Lung microvascular endothelial cell (primary cell): Measurements from ENCODE around the gene NEFH. TPM values are rescaled to one million over a fixed set of nuclear protein-coding genes. Genes with fewer than 3 reads are reported as not detected.
"Not testable (repeated sequence)": the region's sequence is repeated elsewhere in the genome, so short reads cannot be mapped to it uniquely, and the experiment has no call there.

Experiments used
- DNase-seq, 2 donors: peaks; one replicate each; pipeline versions ENCODE4 v3.0.0 to v3.0.0-alpha.2; 2010; ENCODE audit warnings: low read depth in 2 of 2
- total RNA-seq: library from RNA; depleted of rRNA; stranded (reverse); fragments of >200 nt; gene quantifications from 2 replicates; pipeline ENCODE4 v1.2.1, GENCODE V29; 2014

NEFH gene, protein sequence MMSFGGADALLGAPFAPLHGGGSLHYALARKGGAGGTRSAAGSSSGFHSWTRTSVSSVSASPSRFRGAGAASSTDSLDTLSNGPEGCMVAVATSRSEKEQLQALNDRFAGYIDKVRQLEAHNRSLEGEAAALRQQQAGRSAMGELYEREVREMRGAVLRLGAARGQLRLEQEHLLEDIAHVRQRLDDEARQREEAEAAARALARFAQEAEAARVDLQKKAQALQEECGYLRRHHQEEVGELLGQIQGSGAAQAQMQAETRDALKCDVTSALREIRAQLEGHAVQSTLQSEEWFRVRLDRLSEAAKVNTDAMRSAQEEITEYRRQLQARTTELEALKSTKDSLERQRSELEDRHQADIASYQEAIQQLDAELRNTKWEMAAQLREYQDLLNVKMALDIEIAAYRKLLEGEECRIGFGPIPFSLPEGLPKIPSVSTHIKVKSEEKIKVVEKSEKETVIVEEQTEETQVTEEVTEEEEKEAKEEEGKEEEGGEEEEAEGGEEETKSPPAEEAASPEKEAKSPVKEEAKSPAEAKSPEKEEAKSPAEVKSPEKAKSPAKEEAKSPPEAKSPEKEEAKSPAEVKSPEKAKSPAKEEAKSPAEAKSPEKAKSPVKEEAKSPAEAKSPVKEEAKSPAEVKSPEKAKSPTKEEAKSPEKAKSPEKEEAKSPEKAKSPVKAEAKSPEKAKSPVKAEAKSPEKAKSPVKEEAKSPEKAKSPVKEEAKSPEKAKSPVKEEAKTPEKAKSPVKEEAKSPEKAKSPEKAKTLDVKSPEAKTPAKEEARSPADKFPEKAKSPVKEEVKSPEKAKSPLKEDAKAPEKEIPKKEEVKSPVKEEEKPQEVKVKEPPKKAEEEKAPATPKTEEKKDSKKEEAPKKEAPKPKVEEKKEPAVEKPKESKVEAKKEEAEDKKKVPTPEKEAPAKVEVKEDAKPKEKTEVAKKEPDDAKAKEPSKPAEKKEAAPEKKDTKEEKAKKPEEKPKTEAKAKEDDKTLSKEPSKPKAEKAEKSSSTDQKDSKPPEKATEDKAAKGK
- 0.22 TPM in 1 of 2 replicates, not detected in the other for total RNA-seq

DNA sequence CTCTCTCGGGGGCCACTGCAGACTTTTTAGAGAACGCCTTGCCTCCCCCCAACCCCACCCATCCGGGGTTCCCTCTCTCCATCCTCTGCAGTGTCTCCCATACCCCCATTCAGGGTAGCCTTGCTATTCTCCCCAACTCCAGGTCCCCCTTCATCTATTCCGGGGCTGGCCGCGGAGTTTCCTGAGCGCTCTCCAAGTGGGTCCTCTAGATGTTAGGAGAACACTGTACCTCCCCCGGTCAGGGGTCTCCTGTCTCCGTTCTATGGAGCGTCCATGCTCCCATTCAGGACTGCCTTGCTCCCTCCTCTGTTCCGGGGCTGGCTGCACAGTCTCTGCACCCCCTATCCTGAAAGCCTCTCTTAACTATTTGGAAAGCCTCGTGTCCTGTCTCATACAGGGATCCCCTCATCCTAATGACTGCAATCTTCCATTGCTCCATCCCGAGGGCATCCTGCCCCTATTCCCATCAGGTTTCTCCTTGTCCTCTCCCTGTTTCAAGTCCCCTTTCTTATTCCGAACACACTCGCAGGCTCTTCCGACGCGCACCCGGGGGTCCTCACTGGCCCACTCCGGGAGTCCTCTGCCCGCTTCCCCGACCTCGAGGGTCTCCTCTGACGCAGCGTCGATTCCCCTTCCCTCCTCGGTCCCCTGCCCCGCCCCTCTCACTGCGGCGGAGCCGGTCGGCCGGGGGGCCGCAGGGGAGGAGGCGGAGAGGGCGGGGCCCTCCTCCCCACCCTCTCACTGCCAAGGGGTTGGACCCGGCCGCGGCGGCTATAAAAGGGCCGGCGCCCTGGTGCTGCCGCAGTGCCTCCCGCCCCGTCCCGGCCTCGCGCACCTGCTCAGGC, at the start of gene NEFH:
NEFH (plus strand) TSS at position 802 of the 845 bp plus-strand sequence. CDS start 45 bp downstream, outside the sequence.
- DNase-seq, result no peak

DNA sequence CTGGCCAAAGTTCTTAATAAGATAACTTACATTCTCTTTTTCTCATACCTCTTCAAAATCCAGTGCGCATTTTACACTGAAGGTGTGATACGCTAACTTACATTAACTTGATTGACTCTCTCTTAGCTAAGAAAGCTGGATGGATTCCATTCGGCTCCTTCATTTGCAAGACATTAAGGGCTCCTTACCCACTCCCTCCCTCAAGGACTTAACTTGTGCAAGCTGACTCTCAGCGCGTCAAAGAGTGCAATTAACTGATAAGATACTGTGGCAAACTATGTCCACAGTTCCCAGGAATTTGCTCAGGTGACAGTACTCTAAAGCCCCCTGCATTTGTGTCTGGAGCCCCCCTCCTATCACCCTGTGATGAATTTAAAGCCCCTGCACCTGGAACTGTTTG, 48.0 kb upstream of the NEFH start:
- DNase-seq, result no peak

DNA sequence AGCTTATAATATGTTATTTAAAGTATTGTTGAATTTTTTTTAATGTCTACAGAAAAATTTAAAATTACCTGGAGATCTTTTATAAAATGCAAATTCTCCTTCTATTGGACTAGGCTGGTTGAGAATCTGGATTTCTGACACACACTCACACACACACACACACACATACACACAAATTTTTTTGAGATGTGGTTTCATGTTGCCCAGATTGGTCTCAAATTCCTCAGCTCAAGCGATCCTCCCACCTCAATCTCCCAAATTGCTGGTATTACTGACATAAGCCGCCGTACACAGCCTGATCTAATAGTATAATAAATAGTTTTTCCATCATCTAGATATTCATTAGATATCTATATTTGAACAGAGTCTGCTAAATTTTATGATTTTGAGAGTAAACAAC, 46.2 kb upstream of the NEFH start:
- DNase-seq, result no peak

DNA sequence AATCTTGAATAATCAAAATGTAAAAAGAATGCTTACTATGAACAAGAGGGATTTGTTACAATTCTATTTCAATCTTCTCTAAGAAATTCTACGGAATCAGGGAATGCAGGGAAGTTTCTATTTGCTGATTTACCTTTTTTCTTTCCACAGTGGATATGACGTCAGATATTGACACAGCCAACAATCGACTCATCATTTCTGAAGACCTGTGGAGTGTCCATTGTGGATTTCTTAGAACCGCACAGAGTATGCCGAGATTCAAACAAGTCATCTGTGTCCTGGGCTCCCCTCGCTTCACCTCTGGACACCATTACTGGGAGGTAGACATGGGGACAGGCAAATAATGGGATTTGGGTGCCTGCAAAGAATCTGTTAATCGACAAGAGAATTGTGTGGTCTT, 45.7 kb upstream of the NEFH start:
- no peak for DNase-seq

DNA sequence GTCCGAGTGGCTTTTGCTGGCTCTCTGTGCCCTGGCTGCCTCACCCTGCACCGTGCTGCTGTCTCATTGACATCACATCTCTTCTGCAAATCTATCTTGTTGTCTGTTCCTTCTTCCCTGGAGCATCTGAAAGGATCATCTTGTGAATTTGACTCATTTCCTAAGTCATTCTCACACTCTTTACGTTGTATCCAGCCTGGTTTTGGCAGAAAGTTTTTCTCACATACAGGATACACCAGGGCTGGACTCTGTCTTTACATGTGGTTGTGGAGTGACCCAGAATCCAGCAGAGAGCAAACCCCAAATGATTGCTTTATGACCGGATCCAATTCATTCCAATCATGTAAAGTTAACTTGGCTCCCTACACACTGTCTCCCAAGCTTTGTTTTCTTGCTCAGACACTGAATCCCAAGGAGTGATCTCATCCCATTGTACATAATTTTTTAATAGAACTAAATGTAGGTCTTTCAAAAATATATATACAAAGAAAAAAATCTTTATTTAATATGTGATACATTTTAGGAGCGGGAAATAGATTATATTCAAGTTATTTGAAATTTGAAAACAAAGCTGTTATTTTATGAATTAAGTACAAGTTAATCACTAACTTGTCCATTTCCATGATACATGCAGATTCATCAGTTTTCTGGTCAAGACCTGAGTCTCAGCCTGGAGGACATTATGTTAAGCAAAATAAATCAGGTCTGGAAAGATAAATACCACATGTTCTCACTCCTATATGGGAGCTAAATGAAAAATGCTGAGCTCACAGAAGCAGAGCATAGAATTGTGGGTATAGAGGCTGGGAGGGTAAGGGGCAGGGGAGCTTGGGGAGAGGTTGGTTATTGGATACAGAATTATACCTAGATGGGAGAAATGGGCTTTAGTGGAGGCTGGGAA, 44.5 kb upstream of the NEFH start:
- DNase-seq, result no peak

DNA sequence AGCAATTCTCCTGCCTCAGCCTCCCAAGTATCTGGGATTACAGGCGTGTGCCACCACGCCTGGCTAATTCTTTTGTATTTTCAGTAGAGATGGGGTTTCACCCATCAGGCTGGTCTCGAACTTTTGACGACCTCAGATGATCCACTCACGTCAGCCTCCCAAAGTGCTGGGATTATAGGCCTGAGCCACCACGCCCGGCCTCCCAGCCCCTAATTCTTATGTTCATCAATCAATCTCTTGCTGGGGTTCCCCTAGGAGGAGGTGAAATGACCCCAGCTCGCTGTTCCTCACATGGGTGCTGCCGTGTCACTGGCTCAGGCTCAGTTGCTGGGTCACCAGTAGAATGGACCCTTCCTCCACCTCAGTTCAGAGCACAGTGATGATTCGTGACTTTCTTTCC, 41.7 kb upstream of the NEFH start, which contains the start of gene RFPL1:
RFPL1 (plus strand) TSS at position 301 of the 400 bp plus-strand sequence.
- DNase-seq, result not testable (repeated sequence)

DNA sequence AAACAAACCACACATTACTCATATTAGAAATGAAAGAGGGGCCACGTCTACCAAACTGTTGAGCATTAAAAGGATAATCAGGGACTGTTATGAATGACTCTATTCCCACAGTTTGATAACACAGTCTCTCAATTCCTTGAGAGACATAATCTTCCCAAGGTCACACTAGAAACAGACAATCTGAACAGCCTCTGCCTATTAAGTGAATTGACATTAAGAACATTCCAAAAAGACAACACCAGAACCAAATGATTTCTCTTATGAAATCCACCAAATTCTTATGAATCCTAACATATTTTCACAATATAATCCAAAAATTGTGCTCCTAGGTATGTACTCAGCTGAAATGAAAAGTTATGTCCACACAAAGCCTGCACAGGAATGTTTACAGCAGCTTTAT, 37.0 kb upstream of the NEFH start:
- no peak for DNase-seq

DNA sequence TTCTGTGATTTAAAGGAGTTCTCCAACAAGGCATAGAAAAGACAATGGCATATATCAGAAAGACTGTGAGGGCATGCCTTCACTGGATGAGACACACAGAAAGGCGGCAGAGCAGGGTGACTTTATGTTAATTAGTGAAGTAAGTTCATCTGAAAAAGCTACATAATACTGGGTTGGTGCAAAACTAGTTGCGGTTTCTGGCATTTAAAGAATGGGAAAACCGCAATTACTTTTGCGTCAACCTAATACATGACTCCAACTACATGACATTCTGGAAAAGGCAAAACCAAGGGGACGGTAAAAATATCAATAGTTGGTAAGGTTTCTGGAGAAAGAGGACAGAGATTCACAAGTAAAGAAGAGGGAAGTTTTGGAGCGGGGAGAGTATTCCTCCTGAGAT, 36.6 kb upstream of the NEFH start:
- DNase-seq, result no peak

DNA sequence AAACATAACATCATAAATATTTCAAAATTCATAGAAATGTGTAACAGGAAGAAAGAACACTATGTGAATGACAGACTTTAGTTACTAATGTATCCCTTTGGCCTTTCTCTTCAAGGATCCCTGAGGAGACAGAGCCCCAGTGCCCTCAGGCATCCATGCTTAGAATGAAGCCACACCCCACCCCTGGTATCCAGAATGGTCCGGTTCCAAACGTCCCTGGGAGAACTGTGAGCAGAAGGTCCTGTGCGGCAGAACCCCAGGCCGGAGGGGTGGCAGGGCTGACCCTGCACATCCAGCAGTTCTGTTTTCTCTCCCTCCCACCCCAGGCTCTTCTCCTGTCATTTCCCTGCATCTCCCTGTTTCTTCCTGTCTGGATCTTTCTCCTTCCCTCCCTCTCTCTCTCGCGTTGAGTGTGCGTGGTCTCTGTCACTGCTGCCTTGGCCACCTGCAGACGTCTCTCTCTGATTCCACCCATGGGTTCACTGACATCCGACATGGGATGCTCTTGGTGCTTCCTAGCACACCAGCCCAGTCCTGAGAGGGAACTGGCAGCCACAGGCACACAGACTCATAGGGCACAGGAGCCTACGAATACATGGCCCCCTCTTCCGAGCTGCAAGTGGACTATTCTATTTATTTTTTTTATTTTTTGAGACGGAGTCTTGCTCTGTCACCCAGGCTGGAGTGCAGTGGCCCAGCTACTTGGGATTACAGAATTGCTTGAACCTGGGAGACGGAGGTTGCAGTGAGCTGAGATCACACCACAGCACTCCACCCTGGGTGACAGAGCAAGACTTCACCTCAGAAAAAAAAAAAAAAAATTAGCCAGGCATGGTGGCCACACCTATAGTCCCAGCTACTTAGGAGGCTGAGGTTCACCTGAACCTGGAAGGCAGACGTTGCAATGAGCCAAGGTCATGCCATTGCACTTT, 35.9 kb upstream of the NEFH start:
- no peak for DNase-seq

DNA sequence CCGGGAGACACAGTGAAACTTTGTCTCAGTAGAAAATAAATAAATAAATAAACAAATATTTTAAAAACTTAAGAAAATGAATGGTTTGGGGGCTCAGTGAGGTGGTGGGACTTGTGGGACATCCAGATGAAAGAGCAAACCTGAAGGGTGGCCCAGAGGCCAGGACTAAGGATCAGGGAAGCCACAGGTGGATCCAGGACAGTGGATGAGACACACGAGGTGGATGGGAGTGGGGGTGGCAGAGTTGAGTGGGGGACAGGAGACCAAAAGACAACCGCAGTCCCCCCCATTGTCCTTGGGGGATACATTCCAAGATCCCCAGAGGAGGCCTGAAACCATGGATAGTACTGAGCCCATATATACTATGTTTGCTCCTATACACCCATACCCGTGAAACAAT, 34.5 kb upstream of the NEFH start:
- DNase-seq, result no peak

DNA sequence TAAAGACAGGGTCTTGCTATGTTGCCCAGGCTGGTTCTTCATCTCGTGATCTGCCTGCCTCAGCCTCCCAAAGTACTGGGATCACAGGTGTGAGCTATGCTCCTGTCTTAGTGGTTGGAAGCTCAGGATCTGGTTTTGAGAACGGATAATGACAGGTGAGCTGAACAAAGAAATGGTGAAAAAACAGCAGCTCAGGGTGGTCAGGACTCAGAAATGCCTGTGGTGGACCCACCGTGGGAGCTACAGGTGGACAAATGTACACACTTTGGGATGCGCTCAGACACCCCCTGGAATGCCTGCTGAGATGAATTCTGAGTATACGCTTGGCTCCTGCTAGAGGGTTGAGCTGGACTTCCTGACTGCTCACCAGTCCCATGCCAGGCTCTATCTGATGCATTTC, 32.1 kb upstream of the NEFH start:
- DNase-seq, result no peak

DNA sequence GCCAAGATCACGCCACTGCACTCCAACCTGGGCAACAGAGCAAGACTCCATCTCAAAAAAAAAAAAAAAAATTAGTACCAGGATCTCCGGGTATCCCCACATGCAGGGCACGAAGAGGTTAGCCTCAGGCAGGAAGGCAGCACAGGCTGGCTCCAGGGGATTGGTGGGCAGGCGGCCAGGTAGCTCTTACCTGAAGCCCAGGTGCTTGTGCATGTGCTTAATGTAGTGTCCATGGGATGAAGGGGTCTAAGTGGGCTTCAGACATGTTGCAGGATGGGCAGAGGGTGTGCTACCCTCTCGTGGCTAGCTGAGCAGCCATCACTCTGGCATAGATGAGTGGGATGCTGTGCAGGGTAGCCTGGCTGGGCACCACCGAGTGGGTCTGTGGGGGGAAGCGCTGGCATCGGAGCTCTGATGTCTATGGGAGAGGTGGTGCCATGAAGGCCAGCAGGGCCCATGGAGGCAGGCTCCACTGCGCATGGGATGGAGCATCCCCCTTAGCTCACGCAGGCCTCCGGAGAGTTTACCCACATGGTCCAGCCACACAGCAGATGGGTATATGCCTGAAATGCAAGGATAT, 30.6 kb upstream of the NEFH start:
- DNase-seq, result no peak

DNA sequence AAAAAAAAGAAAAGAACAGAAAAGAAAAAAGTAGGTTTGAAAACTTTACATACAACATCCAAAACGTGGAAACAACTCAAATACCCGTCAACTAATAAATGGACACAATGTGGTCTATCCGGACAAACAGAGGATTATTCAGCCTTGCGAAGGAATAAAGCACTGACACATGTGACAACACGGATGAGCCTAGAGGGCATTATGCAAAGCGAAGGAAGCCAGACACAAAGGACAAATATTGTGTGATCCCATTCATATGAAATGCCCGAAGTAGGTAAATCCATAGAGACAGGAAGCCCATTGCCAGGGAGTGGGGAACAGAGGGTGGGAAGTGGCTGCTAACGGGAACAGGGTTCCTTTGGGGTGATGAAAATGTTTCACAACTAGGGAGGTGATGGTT, 29.8 kb upstream of the NEFH start:
- DNase-seq, result no peak

DNA sequence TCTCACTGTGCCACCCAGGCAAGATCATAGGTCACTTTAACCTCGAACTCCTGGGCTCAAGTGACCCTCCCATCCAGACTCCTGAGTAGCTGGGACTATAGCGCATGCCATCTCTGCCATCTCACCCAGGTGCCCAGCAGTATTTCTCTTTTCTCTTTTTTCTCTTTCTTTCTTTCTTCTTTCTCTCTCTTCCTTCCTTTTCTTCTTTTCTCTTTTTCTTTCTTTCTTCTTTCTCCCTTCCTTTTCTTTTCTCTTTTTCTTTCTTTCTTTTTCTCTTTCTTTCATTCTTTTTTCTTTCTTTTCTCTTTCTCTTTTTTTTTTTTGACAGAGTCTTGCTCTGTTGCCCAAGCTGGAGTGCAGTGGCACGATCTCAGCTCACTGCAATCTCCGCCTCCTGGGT, 28.2 kb upstream of the NEFH start:
- no peak for DNase-seq

DNA sequence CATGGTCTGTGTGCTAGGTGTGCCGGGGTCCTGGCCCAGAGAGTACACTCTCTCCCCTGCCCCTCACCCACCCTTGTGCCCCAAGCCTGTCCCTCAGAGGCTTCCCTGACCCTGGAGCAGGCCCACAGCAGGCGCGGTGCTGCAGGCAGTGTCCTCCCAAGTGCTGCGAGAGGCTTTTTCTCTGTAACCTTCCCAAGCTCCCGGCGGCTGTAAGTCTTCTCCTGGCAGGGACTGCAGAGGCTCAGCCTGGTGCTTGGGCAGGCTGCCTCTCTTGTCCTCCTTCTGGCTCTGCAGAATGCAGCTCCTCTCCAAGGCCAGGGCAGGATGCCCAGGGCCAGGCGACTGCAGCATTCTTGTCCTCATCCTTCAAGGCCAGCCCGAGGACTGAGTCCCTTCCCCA, 25.7 kb upstream of the NEFH start:
- no peak for DNase-seq

DNA sequence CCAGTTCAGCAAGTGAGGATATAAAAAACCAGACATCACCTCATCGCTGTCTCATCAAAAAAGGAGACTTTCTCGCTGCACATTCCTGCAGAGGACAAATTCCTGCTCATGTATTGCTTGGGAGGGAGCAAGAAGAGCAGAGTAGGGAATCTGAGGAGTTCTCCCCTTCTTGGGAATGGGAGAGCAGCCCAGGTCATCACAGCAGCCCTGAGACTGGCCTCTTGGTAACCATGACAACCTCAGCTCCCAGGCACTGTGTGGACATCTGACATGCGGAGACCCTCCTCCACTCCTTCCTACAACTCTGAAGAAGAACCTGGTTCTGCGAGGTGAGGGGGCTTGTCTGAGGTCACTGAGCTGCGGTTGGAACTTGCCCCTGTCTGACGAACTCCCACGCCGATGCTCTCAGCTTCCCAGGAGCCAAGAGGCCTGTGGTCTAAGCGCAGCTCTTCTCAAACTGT, 23.8 kb upstream of the NEFH start:
- DNase-seq, result no peak

DNA sequence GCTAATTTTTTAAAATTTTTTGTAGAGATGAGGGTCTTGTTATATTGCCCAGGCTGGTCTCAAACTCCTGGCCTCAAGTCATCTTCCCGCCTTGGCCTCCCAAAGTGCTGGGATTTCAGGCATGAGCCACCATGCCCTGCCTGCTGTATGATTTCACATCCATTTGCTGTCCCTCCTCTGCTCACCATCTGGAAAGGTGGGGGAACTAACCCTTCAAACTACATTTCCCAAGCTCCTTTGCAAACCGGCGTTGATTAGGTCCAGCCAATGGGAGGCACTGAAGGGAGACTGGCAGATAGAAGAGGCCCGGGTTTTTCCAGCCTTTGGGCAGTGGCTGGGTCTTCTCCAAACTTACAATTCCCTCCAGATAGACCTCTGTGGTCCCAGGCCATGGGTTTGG, 22.3 kb upstream of the NEFH start:
- DNase-seq, result peak; percentile 51 to 65

DNA sequence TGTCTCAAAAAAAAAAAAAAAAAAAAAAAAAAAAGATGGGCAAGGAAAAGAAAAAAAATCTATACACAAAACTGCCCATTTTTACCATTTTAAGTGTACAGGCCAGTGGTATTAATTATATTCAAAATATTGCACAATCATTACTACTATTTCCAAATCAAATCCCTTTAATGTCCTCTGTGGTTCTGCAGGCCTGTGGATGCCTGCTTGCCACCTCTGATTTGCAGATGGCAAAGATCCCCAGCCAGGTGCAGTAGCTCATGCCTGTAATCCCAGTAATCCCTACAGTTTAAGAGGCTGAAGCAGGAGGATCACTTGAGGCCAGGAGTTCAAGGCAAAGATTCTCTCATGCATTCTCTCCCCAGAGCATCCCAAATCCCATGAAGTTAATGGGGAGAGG, 21.5 kb upstream of the NEFH start:
- no peak for DNase-seq

DNA sequence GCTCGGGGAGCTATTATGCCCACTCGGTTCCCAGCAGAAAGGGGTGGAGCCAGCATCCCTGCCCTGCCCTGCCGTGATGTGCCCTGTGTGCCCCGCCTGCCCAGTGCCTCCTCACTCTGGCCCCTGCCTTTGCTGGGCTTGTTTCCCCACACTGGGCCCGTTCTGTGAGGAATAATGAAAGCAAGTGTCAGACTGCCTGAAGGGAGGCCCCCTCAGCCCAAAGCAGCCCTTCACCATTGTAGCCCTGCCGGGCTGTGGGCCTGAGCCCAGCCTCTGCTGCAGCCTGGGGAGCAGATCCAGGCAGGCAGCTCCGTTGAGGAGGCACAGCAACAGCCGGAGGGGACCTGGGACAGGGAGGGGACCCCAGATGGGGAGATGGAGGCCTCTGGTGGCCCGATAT, 20.2 kb upstream of the NEFH start:
- DNase-seq, result no peak
